ENCODE measurements around the gene MAPK13. TPM values are rescaled to one million over a fixed set of nuclear protein-coding genes. Genes with fewer than 3 reads are reported as not detected.
"Not testable (repeated sequence)": the region's sequence is repeated elsewhere in the genome, so short reads cannot be mapped to it uniquely, and the experiment has no call there.

MAPK13 gene
- total RNA-seq, 1 donor from 2014 or later: 71.7 TPM

- no peak for TF ChIP-seq CTCF (IDR thresholded peaks at IDR 0.05)
- DNase-seq (no peak), ATAC-seq (no peak)
- Histone ChIP-seq H3K4me3 (no peak overlapping the region), H3K9me3 (no peaks in the 10 kb centered on the region), H3K4me1 (peaks cover 61% of the 10 kb centered on the region), H3K27ac (no peak overlapping the region), H3K36me3 (no peaks in the 10 kb centered on the region), H3K27me3 (ENCODE audit: low read depth) (no peaks in the 10 kb centered on the region)
- intact Hi-C loops (cut with DNase I): no loop called here
Observed at GRCh38 chr6:36128793-36129192, 1.5 kb upstream of the MAPK13 start.

- DNase-seq; H3K4me3 ChIP-seq; intact Hi-C loops (cut with DNase I); H3K36me3 ChIP-seq; H3K9me3 ChIP-seq; H3K27me3 ChIP-seq (ENCODE audit: low read depth); ATAC-seq: not testable (repeated sequence)
- peaks cover 58% of the 10 kb centered on the region for H3K4me1 ChIP-seq
- peak overlapping the region; percentile 88 for H3K27ac ChIP-seq
Observed at GRCh38 chr6:36129334-36129733, 979 bp upstream of the MAPK13 start.

- TF ChIP-seq CTCF (IDR thresholded peaks at IDR 0.05): no peak
- ATAC-seq (peak; percentile 72 to 74), DNase-seq (peak; percentile 80)
- peaks cover 56% of the 10 kb centered on the region for H3K4me1 ChIP-seq
- intact Hi-C loops (cut with DNase I): no loop called here
- H3K27ac ChIP-seq: peak overlapping the region; percentile 88
- H3K4me3 ChIP-seq: peak overlapping the region; percentile 64
- H3K9me3 ChIP-seq: no peaks in the 10 kb centered on the region
- H3K27me3 ChIP-seq (ENCODE audit: low read depth): no peaks in the 10 kb centered on the region
- H3K36me3 ChIP-seq: peaks cover 9% of the 10 kb centered on the region
Observed at GRCh38 chr6:36130667-36131510, 576 bp downstream of the MAPK13 start.

GRCh38 chr6:36131511-36132245 is 1.4 kb downstream of the MAPK13 start:
- H3K4me3 ChIP-seq: peak overlapping the region; percentile 64
- ATAC-seq (peak; percentile 16 to 23), DNase-seq (no peak)
- H3K36me3 ChIP-seq: peaks cover 17% of the 10 kb centered on the region
- H3K27ac ChIP-seq: peak overlapping the region; percentile 88
- TF ChIP-seq CTCF (IDR thresholded peaks at IDR 0.05): no peak
- H3K4me1 ChIP-seq: peaks cover 50% of the 10 kb centered on the region
- intact Hi-C loops (cut with DNase I): no loop called here
- H3K27me3 ChIP-seq (ENCODE audit: low read depth): no peaks in the 10 kb centered on the region
- no peaks in the 10 kb centered on the region for H3K9me3 ChIP-seq

- intact Hi-C loops (cut with DNase I): no loop called here
- DNase-seq (no peak), ATAC-seq (no peak)
- Histone ChIP-seq H3K27ac (peak overlapping the region; percentile 88), H3K4me1 (peaks cover 43% of the 10 kb centered on the region), H3K9me3 (no peaks in the 10 kb centered on the region), H3K4me3 (peak overlapping the region; percentile 64), H3K27me3 (ENCODE audit: low read depth) (no peaks in the 10 kb centered on the region), H3K36me3 (peaks cover 20% of the 10 kb centered on the region)
- no peak for TF ChIP-seq CTCF (IDR thresholded peaks at IDR 0.05)
Observed at GRCh38 chr6:36132246-36132895, 2.1 kb downstream of the MAPK13 start.

All from lower lobe of right lung (tissue), 2 donors.